Stimulated activated CD4-positive, alpha-beta T cell treated with anti-CD3 and anti-CD28 coated beads, Interleukin-1b, Interleukin-23, amount 100 ng/mL, for 24 hours (primary cell): ENCODE measurements around the gene INSR.

ENCODE experiments used
- DNase-seq, 4 experiments: peaks; one replicate each; pipeline ENCODE4 v3.0.0-alpha.2; 2020; ENCODE audit warnings: low read depth in 4 of 4, low spot score in 1 of 4

Gene INSR

DNA sequence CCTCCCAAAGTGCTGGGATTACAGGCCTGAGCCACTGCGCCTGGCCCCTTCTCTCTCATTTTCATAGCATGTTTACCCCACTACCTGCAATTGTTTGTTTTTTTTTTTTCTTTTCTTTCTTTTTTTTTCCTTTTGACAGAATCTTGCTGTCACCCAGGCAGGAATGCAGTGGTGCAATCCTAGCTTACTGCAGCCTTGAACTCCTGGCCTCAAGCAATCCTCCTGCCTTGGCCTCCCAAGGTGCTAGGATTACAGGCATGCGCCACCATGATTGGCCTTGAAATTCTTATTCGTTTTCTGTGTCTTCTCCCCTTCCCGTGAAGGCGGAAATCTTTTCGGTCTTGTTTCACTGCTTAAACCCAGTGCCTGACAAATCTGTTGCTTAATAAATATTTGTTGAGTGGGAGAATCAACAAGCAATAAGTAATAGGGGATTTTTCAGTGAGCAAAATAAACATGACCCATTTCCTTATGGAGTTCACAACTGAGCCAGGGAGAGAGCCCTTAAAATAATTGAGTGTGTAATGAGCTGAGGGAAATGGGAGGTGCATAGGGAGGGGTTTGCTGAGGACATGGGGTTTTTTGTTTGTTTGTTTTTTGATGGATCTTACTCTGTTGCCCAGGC, 1.8 kb upstream of the INSR start:
- DNase-seq, result no peak

DNA sequence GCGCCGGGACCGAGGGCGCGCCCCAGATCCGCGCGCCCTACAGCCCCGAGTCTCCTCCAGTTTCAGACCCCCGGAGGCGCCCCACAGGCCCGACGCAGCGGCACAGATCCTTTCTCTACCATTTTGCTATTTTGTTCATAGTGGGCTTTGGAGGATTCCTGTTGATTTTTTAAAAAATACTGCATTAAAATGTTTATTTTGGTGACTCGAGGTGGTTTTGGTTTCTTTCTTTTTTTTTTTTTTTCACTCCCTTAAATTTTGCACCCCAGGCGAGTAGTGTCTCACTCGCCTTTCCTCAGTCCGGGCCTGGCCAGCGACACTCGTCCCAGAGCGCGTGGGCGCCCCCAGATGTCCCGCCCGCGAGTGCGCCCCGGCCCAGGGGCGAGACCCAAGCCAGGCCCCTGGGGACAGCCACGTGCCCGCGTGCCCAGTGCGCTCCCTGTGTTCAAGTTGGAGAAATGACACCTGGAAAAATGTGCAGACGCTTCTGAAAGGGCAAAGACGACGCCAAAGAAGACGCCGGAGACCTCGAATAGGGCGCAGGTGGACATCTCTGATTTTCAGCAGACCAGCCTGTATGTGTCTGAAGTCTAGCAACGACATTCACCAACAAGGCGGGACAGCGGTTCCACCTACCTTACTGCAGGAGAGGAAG, 471 bp upstream of the INSR start:
- DNase-seq, result peak in 1 of 4 experiments; percentile 22

DNA sequence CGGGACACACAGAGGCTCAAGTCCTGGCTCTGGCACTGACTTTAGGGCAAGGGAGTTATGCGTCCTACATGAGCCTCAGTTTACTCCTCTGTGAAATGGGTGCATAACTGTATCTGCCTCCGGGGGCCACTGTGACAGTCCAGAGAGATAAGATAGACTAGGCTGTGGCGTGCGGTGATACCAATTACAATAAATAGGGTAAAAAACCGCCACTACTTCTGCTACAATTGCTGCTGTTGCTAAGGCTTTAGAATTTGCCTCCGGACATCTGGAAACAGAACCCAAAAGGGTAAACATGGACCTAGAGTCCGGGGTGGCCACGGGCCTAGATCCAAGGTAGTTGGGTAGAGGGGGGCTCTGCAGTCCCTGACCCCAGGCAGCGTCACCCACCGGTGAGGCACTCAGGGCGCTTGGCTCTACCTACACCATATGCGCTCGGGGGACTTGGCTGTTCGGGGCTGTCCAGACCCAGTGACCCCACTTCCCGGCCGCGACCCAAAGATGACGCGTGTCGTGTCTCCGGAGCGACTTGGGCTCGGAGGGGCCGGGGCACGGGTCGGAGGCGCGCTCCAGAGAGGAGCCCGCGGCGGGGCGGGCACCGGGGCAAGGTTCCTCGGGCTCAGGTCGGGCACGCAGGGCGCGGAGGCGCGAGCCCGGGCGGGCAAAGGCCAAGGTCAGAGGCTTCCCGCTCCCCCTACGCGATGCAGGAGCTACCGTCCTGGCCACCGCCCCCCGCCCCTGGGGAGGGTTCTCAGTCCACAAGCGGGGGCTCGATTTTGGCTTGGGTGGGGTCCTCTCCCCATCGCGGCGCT, 1.1 kb downstream of the INSR start:
- DNase-seq, result peak in 1 of 4 experiments; percentile 2

DNA sequence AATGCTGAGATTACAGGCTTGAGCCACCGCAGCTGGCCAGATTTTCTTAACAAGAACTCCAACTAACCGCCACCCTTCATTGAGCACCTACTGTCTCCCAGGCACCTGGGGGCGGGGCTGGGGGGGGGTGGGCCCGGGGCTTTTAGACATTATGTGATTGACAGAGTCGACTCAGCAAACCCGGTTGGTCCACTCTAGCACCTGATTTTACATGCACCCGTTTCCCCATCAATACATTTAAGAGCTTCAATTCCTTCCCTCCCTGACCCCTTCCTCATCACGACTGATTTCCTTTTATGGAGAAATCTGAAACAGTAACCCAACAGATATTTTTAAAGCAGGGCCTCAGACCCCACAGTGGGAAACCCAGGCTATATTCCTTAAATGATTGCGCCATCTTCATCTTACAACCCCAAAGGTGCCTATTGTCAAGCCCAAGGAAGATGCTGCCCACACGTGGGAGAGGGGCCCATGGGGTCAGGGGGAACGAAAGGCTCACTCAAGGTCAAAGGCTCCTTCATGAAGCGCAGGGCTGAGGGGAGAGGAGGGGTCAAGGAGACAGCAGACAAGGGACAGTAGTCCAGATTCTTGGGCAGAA, 1.8 kb downstream of the INSR start:
- DNase-seq, result no peak

DNA sequence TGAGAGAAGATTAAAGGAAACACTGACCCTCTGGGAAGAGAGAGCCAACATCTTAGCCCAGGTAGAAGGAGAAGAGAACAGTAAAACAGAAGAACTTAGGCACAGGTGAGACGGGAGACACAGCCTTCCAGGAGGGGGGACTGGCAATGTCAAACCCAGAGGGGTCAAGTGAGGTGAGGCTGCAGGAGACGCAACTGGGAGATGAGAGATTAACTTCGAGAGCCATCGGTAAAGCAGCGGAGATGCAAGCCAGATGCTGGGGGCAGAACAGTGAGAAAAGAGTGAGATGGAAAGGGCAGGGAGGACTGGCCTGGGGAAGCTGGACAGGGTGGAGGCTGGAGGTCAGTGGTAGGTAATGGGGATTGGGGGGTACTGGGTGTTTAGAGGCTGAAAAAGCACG, 5.2 kb downstream of the INSR start:
- DNase-seq, result no peak

DNA sequence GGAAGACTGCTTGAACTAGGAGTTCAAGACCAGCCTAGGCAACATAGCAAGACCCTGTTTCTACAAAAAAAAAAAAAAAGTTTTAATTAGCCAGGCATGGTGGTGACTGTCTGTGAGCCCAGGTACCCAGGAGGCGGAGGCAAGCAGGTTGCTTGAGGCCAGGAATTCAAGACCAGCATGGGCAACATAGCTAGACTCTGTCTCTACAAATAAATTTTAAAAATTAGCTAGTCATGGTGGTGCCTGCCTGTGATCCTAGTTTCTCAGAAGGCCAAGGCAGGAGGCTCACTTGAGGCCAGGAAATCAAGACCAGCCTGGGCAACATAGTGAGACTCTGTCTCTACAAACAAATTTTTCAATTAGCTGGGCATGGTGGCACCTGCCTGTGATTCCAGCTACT, 6.1 kb downstream of the INSR start:
- no peak for DNase-seq

DNA sequence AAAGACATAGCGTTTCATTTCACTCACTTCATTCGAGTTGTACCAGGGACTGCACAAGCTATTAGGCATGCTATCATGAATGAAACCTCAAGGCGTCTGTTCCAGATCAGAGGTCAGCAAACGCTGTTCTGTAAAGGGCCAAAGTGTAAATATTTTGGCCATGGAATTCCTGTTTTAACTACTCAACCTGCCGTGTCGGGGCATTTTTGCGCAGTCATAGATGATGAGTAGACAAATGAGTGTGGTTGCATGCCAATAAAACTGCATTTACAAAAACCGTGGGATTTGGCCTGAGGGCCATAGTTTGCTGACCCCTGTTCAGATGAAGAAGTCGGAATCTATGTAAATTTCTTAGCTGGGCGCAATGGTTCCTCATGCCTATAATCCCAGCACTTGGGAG, 6.5 kb downstream of the INSR start:
- no peak for DNase-seq

DNA sequence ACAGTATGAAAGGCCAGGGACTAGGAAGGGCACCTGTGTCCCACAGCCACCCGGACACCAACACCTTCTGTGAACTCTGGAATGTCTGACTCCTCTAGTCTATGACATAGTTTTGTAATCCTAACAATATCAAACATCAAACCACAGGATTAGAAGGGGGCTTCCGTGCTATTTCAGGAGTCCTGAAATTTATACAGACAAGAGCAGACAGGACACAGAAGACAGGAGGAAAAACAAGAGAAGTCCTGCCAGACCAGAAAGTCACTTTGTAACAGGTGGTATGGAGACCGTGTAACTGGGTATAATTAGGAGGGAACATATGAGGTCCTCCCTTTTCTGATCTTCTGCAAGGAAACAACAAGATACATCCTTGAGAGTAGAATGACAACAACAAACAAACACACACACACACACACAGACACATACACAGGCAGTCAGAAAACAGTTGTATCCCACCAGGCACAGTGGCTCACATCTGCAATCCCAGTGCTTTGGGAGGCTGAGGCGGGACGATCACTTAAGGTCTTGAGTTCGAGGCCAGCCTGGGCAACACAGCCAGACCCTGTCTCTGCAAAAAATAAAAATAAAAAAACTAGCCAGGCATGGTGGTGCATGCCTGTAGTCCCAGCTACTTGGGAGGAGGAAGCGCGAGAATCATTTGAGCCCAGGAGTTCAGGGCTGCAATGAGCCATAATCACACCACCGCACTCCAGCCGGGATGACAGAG, 13.1 kb downstream of the INSR start:
- no peak for DNase-seq

DNA sequence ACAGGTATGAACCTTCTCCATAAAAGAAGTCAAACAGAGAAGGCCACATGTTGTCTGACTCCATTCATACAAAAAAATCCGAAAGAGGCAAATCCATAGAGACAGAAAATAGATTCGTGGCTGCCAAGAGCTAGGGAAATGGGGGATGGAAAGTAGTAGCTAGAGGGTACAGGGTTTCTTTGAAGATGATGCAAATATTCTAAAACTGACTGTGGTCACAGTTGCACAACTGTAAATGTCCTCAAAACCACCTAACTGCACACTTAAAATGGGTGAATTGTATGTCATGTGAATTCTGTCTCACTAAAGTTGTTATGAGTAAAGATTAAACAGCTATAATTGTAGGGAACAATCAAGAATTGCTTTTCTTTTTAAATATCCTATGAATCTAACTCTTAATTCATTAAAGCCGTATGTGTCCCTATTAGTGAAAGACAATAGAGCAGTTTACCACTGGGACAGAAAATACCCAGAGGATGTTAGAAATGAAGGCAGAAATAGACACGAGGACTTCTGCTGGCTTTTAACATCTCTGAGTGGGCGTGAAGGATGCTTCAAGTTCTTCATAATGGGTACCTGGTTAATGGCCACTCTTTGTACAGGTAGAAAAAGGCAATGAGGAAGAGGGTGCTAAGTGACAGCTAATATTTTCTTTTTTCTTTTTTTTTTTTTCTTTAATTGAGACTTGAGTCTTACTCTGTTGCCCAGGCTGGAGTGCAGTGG, 21.2 kb downstream of the INSR start:
- DNase-seq, result no peak

DNA sequence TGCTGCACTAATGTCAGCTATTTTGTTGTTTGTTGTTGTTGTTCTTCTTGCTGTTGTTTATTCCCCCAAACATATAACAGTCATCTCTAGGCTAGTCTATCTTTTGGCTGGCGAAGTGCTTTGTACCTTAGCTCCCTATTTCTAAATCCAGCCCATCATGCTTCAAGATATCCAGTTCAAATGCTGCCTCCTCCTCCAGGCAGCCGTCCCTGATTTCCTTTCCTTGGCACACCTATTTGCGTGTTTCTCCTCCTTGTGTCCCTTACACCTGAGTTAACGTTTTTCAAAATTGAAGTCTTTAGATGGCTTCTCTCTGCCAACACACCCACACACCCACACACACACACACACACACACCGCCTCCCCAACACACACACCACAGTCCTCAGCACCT, 25.5 kb downstream of the INSR start:
- no peak for DNase-seq

DNA sequence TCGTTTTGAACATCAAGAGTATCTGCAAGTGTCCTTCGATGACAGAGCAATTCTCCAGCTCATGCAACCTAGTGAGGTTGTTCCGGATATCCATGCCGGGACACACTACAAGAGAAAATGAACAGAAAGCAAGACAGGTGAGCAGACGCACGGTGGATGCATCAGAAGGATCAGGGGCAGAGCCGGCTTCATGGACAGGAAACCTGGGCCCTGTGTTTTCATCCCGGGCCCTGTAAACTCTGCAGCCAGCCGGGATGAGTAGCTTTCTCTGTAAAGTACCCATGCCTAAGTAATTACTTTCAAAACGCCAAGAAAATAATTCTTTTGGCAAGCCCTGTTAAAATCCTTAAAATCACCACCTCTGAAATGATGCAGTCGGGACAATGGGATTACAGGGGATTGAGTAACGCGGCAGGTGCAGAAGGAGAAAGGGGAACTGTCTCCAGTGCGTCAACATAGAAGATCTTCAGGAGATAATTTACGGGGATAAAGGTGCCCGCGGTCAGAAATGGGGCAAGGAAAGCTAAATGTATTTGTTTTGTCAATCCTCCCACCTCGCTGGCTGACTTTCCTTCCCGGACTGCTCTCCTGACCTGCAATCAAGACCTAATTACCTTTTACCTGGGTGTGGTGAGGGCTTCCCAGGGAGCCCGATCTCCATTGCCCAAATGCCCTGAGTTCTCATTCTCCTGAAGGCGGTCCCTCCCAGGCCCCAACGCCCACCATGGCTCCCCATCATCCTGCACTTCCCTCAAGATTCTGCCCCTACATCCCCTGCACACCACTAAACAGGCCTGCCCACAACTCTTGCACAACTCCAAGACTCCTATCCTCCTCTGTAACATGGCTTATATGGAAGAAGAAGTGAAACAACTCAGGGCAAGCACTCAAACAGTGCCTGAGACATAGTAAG, 26.2 kb downstream of the INSR start:
- no peak for DNase-seq

DNA sequence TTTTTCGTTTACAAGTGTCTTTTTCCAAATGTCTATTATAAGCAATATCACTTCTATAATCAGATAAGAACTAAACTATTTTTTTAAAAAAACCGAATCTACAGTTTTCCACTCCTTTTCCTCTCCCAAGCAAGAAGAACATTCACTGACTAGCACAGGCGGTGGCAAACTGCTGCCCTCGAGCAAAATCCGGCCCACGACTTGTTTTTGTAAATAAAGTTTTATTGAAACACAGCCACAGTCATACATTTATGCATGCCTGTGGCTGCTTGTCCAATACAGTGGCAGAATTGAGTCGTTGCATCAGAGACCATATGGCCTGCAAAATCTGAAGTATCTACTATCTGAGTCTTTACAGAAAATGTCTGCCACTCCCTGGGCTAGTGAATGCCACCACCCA, 27.4 kb downstream of the INSR start:
- no peak for DNase-seq

DNA sequence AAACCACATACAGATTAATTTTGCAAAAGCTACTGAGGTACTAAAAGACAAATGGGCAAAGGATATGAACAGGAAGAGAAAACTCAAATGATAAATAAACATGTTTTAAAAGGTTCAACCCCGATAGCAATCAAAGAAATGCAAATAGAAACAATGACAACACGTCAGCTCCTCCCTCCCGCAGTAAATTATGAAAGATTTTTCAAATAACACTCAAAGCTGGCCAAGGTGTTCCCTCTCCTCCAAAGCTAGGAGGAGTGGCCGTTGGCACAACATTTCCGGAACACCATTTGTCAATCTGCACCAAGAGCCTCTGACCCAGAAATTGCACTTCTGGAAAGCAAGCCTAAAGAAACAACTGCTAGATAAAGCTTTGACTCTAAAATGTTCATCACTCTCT, 28.3 kb downstream of the INSR start:
- no peak for DNase-seq

DNA sequence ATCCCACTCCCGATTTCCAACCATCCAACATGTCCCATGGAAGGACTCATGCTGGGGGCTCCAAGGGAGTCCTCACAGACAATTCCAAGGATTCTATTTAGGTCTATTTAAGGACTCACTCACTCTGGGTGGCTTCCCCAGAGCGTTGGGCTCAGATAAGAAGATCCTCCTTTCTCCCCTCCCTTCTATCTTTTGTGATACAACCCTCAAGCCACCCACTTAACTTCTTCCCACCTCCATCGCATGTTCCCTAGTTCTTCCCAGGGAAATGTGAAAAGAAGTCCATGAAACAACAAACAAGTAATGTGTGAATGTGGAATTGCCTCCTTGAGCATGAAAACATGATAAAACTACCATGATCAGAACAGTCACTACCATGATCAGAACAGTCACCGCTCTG, 29.4 kb downstream of the INSR start:
- no peak for DNase-seq

DNA sequence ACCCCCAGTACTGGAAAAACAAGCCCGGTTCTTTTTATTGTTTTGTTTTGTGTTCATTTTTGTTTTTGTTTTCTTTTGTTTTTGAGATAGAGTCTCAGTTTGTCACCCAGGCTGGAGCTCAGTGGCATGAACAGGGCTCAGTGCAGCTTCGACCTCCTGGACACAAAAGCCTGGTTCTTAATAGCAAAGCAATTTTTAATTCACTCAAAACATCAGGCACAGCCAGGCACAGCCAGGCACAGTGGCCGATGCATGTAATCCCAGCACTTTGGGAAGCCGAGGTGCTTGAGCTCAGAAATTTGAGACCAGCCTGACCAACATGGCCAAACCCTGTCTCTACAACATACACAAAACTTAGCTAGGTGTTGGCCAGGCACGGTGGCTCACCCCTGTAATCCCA, 30.7 kb downstream of the INSR start:
- no peak for DNase-seq

DNA sequence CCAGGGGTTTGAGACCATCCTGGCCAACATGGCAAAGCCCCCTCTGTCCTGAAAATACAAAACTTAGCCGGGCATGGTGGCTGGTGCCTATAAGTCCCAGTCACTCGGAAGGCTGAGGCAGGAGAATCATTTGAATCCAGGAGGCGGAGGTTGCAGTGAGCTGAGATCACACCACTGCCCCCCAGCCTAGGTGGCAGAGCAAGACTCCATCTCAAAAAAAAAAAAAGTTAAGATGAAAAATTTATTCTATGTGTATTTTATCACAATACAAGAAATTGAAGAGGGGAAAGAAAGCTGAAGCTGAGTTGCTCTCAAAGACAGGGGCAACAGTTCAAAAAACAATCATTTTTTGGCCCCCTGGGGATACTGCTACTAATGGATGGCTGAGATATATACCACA, 31.1 kb downstream of the INSR start:
- no peak for DNase-seq

DNA sequence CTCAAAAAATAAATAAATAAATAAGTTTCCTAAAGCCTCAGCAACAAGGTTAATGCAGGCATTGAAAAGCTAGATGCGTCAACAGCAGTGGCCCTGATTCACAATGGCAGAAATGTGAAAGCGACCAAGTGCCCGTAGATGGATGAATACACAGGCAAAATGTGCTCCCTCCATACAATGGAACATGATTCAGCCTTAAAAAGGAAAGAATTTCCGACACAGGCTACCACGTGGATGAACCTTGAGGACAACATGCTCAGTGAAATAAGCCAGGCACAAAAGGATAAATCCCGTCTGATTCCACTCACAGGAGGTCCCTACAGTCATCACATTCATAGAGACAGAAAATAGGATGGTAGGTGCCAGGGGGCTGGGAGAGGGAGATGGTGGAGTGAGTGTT, 31.7 kb downstream of the INSR start:
- no peak for DNase-seq

DNA sequence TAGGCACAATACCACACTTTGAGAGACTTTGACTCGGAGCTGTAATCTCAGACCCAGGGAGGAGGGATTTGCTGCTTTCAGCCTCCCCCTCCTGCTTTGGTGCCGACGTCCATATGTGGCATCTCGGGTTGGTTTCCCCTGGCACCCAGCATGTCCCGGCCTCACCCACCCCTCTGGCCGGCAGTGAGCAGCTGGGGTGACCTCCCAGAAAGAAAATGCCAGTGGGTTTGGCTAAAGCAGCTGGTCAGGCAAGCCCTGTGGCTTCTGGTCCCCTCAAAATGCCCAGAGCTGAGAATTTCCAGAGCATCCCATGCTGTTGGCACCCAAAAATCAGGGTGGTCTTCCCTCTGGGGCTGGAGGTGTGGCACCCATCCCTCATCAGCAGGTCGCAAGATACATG, 34.1 kb downstream of the INSR start:
- DNase-seq, result no peak

DNA sequence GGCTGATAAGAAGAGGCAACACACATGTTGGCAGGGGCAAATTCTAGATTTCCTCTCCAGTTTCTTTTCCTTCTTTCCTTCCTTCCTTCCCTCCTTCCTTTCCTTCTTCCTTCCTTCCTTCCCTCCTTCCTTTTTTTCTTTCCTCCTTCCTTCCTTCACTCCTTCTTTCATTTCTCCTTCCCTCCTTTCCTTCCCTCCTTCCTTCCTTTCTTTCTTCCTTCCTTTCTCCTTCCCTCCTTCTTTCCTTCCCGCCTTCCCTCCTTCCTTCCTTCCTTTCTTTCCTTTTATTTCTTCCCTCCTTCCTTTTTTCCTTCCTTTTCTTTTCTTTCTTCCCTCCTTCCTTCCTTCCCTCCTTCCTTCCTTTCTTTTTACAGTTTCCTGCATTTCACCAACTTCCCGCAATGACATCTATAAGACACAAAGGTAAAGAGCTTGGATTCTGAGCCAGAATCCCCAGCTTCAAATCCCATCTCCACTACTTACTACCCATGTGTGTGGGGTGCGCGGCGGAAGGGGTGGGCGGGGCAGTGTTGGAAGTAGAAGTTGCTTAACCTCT, 35.3 kb downstream of the INSR start:
- DNase-seq, result no peak
